Measurements from ENCODE around the gene LONP1. TPM values are rescaled to one million over a fixed set of nuclear protein-coding genes. Genes with fewer than 3 reads are reported as not detected.
A peak's percentile ranks its signal among the peaks of the same experiment; 100 is the strongest.

LONP1 gene
- total RNA-seq, 1 donor from 2014 or later, result 35.9 TPM

DNA sequence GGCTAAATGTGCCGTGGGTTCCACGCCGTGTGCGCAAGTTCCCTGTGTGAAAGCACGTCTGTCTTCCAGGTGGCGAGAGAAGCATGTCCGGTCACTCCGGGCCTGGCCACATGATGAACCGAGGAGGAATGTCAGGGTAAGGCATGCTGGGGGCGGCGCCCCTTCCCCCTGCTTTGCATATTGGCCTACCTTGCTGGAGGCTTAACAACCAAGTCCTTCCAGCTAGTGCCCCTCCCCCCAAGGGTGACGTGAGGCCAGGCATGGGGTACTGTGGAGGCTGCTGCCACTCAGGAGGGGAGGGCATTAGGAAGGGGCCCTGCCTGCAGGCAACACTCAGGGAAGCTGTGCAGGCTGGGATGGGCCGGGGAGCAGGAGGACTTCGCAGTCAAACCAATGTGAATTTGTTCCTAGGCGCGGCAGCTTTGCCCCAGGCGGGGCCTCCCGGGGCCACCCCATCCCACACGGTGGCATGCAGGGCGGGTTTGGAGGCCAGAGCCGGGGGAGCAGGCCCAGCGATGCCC, 52.1 kb downstream of the LONP1 start:
- Histone ChIP-seq H3K9me3 (ENCODE audit: low read depth) (no peaks in the 10 kb centered on the region), H3F3A (ENCODE audit: low read depth) (peaks cover 7% of the 10 kb centered on the region), H3K27ac (no peak overlapping the region), H3K4me1 (no peaks in the 10 kb centered on the region), H4K20me1 (ENCODE audit: low read depth) (peaks cover 17% of the 10 kb centered on the region), H3K4me2 (no peak overlapping the region), H3K27me3 (no peaks in the 10 kb centered on the region), H3K79me2 (ENCODE audit: low read depth) (no peaks in the 10 kb centered on the region), H3K4me3 (no peak overlapping the region), H3K9ac (no peak overlapping the region), H2AFZ (replicated peaks) (no peak overlapping the region), H3K36me3 (no peaks in the 10 kb centered on the region)
- Mint-ChIP-seq H3K27me3 (ENCODE audit: insufficient read depth, low read depth) (peaks cover 10% of the 10 kb centered on the region), H3K4me1 (no peaks in the 10 kb centered on the region), H3K4me3 (no peak overlapping the region), H3K9me3 (no peaks in the 10 kb centered on the region), H3K27ac (no peak overlapping the region), H3K36me3 (peaks cover 20% of the 10 kb centered on the region)
- DNase-seq (ENCODE audit: low spot score), result peak; percentile 40
- TF ChIP-seq CTCF (IDR thresholded peaks at IDR 0.05) (no peak), EZH2 (IDR thresholded peaks at IDR 0.05) (no peak), EZH2phosphoT487 (IDR thresholded peaks at IDR 0.05) (no peak)

DNA sequence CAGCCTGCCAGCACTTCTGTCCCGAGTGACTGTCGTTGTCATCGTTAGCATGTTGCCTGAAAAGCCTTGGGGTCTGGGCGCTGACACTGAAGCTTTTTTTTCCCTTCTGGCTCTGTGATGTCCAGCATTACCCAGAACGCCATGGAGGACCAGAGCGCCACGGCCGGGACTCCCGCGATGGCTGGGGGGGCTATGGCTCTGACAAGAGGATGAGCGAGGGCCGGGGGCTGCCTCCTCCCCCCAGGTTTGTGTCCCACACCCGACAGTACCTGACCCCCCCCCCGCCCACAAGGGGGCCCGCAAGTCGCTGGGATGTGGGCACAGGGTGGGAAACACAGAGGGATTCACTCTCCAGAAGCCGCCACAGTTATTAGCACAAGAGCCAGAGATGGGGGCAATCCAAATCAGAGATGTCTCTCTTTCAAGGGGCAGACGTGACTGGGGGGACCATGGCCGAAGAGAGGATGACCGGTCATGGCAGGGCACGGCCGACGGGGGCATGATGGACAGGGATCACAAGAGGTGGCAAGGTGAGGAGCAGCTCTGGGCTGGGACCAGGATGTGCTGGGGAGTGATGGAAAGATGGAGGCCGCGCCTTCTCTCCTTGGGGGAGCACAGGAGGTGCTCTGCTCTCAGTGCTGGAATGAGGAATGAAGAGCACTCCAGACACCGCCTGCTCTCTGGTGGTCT, 52.9 kb downstream of the LONP1 start:
- Histone ChIP-seq H3K4me2 (no peak overlapping the region), H3K27ac (no peak overlapping the region), H3K36me3 (no peaks in the 10 kb centered on the region), H3K4me1 (no peaks in the 10 kb centered on the region), H3K9ac (no peak overlapping the region), H4K20me1 (ENCODE audit: low read depth) (peaks cover 17% of the 10 kb centered on the region), H3K9me3 (ENCODE audit: low read depth) (no peaks in the 10 kb centered on the region), H2AFZ (replicated peaks) (no peak overlapping the region), H3K79me2 (ENCODE audit: low read depth) (no peaks in the 10 kb centered on the region), H3F3A (ENCODE audit: low read depth) (peaks cover 7% of the 10 kb centered on the region), H3K4me3 (no peak overlapping the region), H3K27me3 (no peaks in the 10 kb centered on the region)
- TF ChIP-seq CTCF (IDR thresholded peaks at IDR 0.05) (no peak), EZH2phosphoT487 (IDR thresholded peaks at IDR 0.05) (no peak), EZH2 (IDR thresholded peaks at IDR 0.05) (no peak)
- Mint-ChIP-seq H3K36me3 (peaks cover 19% of the 10 kb centered on the region), H3K4me3 (no peak overlapping the region), H3K27ac (no peak overlapping the region), H3K4me1 (no peaks in the 10 kb centered on the region), H3K27me3 (ENCODE audit: insufficient read depth, low read depth) (peaks cover 10% of the 10 kb centered on the region), H3K9me3 (no peaks in the 10 kb centered on the region)
- no peak for DNase-seq (ENCODE audit: low spot score)

DNA sequence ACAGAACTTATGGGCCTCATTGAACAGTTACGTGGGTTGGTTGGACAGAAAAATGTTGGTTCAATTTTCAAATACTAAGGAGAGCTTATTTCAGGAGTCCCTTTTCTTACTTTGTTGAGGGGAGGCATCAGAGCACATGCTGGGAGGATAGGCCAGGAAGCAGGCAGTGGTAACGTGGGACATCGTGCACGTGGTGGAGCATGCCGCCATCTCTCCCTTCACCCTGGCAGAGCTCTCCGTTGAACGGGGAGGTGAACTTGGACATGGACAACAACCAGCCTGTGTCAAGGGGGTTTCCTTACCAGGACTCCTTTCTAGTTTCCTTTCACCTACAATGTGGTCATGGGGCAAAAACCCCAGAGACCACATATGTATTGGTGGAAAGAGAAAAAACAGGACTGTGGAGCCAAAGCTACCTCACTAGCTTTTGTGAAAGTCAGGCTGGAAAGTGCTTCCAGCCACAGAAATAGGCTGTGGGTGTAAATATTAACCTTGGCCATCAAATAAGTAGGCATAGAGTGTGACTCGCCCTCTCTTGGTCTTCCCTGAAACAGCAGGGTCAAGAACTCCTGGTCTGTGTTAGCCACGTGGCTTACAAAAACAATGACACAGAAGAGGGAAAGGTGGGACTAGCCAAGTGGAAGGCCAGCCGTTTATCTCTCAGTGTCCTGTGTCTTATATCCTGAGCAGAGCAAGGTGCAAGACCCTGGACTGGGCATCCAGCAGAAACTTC, 54.0 kb downstream of the LONP1 start:
- H4K20me1 ChIP-seq (ENCODE audit: low read depth), result peaks cover 17% of the 10 kb centered on the region
- no peak overlapping the region for H3K27ac ChIP-seq
- H3K36me3 ChIP-seq, result no peaks in the 10 kb centered on the region
- Mint-ChIP-seq H3K27me3 (ENCODE audit: insufficient read depth, low read depth) (peaks cover 7% of the 10 kb centered on the region), H3K4me1 (no peaks in the 10 kb centered on the region), H3K27ac (no peak overlapping the region), H3K9me3 (no peaks in the 10 kb centered on the region), H3K36me3 (peaks cover 23% of the 10 kb centered on the region), H3K4me3 (no peak overlapping the region)
- no peaks in the 10 kb centered on the region for H3K4me1 ChIP-seq
- no peak overlapping the region for H2AFZ ChIP-seq (replicated peaks)
- H3K27me3 ChIP-seq, result no peaks in the 10 kb centered on the region
- DNase-seq (ENCODE audit: low spot score), result no peak
- peaks cover 7% of the 10 kb centered on the region for H3F3A ChIP-seq (ENCODE audit: low read depth)
- TF ChIP-seq CTCF (IDR thresholded peaks at IDR 0.05) (no peak), EZH2phosphoT487 (IDR thresholded peaks at IDR 0.05) (no peak), EZH2 (IDR thresholded peaks at IDR 0.05) (no peak)
- H3K9me3 ChIP-seq (ENCODE audit: low read depth), result no peaks in the 10 kb centered on the region
- H3K9ac ChIP-seq, result no peak overlapping the region
- no peak overlapping the region for H3K4me3 ChIP-seq
- H3K4me2 ChIP-seq, result no peak overlapping the region
- no peaks in the 10 kb centered on the region for H3K79me2 ChIP-seq (ENCODE audit: low read depth)
